Trophoblast cell (in vitro differentiated cells and primary cell): ENCODE measurements around the gene CDC7.
A peak's percentile ranks its signal among the peaks of the same experiment; 100 is the strongest.

ENCODE experiments used
- DNase-seq, 2 donors: peaks; one replicate each; pipeline ENCODE4 v3.0.0-alpha.2; 2016
- H2AFZ ChIP-seq: 2 replicates; pipeline ENCODE4 v1.6.1; 2013; ENCODE audit warnings: low read length, moderate library complexity, mild to moderate bottlenecking; ENCODE audit not compliant: insufficient read depth, poor library complexity
- H2AK5ac ChIP-seq: 2 replicates; pipeline ENCODE4 v1.6.1; 2013; ENCODE audit warnings: mild to moderate bottlenecking, low read length
- H2BK120ac ChIP-seq: 2 replicates; pipeline ENCODE4 v1.6.1; 2013; ENCODE audit warnings: low read length, mild to moderate bottlenecking, moderate library complexity; ENCODE audit not compliant: insufficient read depth, poor library complexity
- H2BK12ac ChIP-seq: 2 replicates; pipeline ENCODE4 v1.6.1; 2013; ENCODE audit warnings: mild to moderate bottlenecking, low read length, moderate library complexity
- H2BK5ac ChIP-seq: 2 replicates; pipeline ENCODE4 v1.6.1; 2013; ENCODE audit warnings: low read length, low read depth, moderate library complexity, mild to moderate bottlenecking; ENCODE audit not compliant: poor library complexity
- H3K14ac ChIP-seq: 2 replicates; pipeline ENCODE4 v1.6.1; 2013; ENCODE audit warnings: mild to moderate bottlenecking, low read length
- H3K18ac ChIP-seq: 2 replicates; pipeline ENCODE4 v1.6.1; 2013; ENCODE audit warnings: mild to moderate bottlenecking, low read length
- H3K23ac ChIP-seq: 2 replicates; pipeline ENCODE4 v1.6.1; 2013; ENCODE audit warnings: low read length
- H3K27ac ChIP-seq: 2 replicates; pipeline ENCODE4 v1.5.1; 2013; ENCODE audit warnings: low read depth, mild to moderate bottlenecking, inconsistent platforms, low read length, moderate library complexity
- H3K27me3 ChIP-seq: 2 replicates; pipeline ENCODE4 v1.6.1; 2013; ENCODE audit warnings: inconsistent platforms, mild to moderate bottlenecking, low read length, moderate library complexity; ENCODE audit not compliant: insufficient read depth
- H3K36me3 ChIP-seq, 2 experiments: 1 replicate in 1 of 2; 2 replicates in 1 of 2; pipeline ENCODE4 v1.6.1; 2013; ENCODE audit warnings: low read length in 2 of 2, mild to moderate bottlenecking in 2 of 2, moderate library complexity in 1 of 2; ENCODE audit not compliant: insufficient read depth in 2 of 2, control insufficient read depth in 1 of 2
- H3K4ac ChIP-seq: 2 replicates; pipeline ENCODE4 v1.6.1; 2013; ENCODE audit warnings: low read depth, mild to moderate bottlenecking, low read length, moderate library complexity
- H3K4me1 ChIP-seq, 2 experiments: 1 replicate in 1 of 2; 2 replicates in 1 of 2; pipeline ENCODE4 v1.6.1; 2013; ENCODE audit warnings: low read length in 2 of 2, mild to moderate bottlenecking in 2 of 2, moderate library complexity in 1 of 2; ENCODE audit not compliant: insufficient read depth in 2 of 2, control insufficient read depth in 1 of 2
- H3K4me2 ChIP-seq: 2 replicates; pipeline ENCODE4 v1.6.1; 2013; ENCODE audit warnings: inconsistent platforms, mild to moderate bottlenecking, low read length, moderate library complexity
- H3K4me3 ChIP-seq: 2 replicates; pipeline ENCODE4 v1.5.1; 2013; ENCODE audit warnings: mild to moderate bottlenecking, low read depth, low read length, inconsistent platforms
- H3K79me1 ChIP-seq: one replicate; pipeline ENCODE4 v1.6.1; 2013; ENCODE audit warnings: low read length
- H3K79me2 ChIP-seq: 2 replicates; pipeline ENCODE4 v1.6.1; 2013; ENCODE audit warnings: low read length, mild to moderate bottlenecking; ENCODE audit not compliant: control insufficient read depth, insufficient read depth, poor library complexity
- H3K9ac ChIP-seq: 2 replicates; pipeline ENCODE4 v1.6.1; 2013; ENCODE audit warnings: mild to moderate bottlenecking, low read length
- H3K9me3 ChIP-seq: 2 replicates; pipeline ENCODE4 v1.6.1; 2013; ENCODE audit warnings: low read depth, mild to moderate bottlenecking, control low read depth, inconsistent platforms, low read length; ENCODE audit not compliant: insufficient read depth
- H4K12ac ChIP-seq: 2 replicates; pipeline ENCODE4 v1.6.1; 2013; ENCODE audit warnings: low read depth, mild to moderate bottlenecking, low read length, moderate library complexity
- H4K8ac ChIP-seq: 2 replicates; pipeline ENCODE4 v1.6.1; 2013; ENCODE audit warnings: low read depth, mild to moderate bottlenecking, low read length, moderate library complexity
- H4K91ac ChIP-seq: one replicate; pipeline ENCODE4 v1.6.1; 2013; ENCODE audit warnings: low read depth, mild to moderate bottlenecking, low read length, moderate library complexity
- WGBS: extraction: QIAGEN DNeasy Blood & Tissue Kit; methylation state at CpG from one replicate; pipeline ENCODE4 v1.1.7; 2013; ENCODE audit warnings: missing lambda C conversion rate; ENCODE audit not compliant: insufficient read length, insufficient coverage; ENCODE audit errors: extremely low coverage; 5-methylcytosine and 5-hydroxymethylcytosine counted together

The CDC7 gene

GRCh38 chr1:91510754-91511153 is 10.1 kb downstream of the CDC7 start:
- Histone ChIP-seq H4K12ac (no peak overlapping the region), H3K27ac (no peak overlapping the region), H4K91ac (no peak overlapping the region), H3K4me2 (no peak overlapping the region), H3K4ac (no peak overlapping the region), H2BK5ac (no peak overlapping the region), H4K8ac (no peak overlapping the region), H2AFZ (no peak overlapping the region), H3K9ac (no peak overlapping the region), H3K9me3 (no peaks in the 10 kb centered on the region), H2BK12ac (no peak overlapping the region), H3K23ac (no peak overlapping the region), H2AK5ac (no peak overlapping the region), H3K4me3 (no peak overlapping the region), H3K79me1 (no peaks in the 10 kb centered on the region), H2BK120ac (no peak overlapping the region), H3K36me3 (peaks cover 3 to 5% of the 10 kb centered on the region in 2 experiments), H3K27me3 (no peaks in the 10 kb centered on the region), H3K18ac (no peak overlapping the region), H3K14ac (no peak overlapping the region), H3K4me1 (no peaks in the 10 kb centered on the region), H3K79me2 (no peaks in the 10 kb centered on the region)
- DNase-seq = no peak
- WGBS = no CpG with 5 or more reads among the region's 1 CpG

DNA sequence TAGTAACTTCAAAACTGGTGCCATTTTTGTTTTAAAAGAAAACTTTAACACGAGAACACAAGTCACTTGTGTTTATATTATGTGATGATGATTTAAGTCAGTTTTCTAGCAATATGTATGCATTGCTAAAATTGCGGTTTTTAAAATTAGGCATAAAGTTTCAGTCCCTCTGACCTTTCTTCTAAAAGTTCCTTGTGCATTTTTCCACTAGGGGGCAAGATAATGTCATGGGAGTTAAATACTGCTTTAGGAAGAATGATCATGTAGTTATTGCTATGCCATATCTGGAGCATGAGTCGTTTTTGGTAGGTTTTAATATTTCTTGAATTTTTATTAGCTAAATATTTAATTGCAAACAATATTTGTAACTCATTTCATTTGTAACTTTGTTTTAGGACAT is 10.7 kb downstream of the CDC7 start:
- Histone ChIP-seq H3K4me1 (no peaks in the 10 kb centered on the region), H4K91ac (no peak overlapping the region), H3K79me1 (no peaks in the 10 kb centered on the region), H3K4me2 (no peak overlapping the region), H3K27ac (no peak overlapping the region), H2AK5ac (no peak overlapping the region), H3K4ac (no peak overlapping the region), H3K23ac (no peak overlapping the region), H2BK12ac (no peak overlapping the region), H3K9ac (no peak overlapping the region), H4K8ac (no peak overlapping the region), H4K12ac (no peak overlapping the region), H3K36me3 (peaks cover 3 to 5% of the 10 kb centered on the region in 2 experiments), H2BK5ac (no peak overlapping the region), H3K79me2 (no peaks in the 10 kb centered on the region), H3K9me3 (no peaks in the 10 kb centered on the region), H2BK120ac (no peak overlapping the region), H3K14ac (no peak overlapping the region), H3K4me3 (no peak overlapping the region), H2AFZ (no peak overlapping the region), H3K18ac (no peak overlapping the region), H3K27me3 (no peaks in the 10 kb centered on the region)
- peak in 1 of 2 donors; percentile 73 for DNase-seq
- WGBS = no CpG with 5 or more reads among the region's 3 CpGs

DNA sequence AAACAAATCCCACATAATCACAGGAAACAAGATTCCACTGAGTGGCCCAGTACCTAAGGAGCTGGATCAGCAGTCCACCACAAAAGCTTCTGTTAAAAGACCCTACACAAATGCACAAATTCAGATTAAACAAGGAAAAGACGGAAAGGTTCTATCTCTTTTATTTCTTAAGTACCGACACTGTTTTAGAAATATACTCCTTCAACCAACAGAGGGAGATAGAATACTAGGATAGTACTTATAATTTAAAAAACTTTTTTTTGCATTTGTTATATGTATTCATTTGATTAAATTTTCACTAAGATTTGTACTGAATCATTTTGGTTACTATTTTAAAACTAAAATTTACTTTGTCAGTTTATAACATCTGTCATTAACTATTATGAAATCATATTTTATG is 12.5 kb downstream of the CDC7 start:
- Histone ChIP-seq H4K12ac (no peak overlapping the region), H3K36me3 (peaks cover 3 to 5% of the 10 kb centered on the region in 2 experiments), H2AFZ (no peak overlapping the region), H3K14ac (no peak overlapping the region), H3K4me1 (no peaks in the 10 kb centered on the region), H3K9me3 (no peaks in the 10 kb centered on the region), H2BK12ac (no peak overlapping the region), H2BK120ac (no peak overlapping the region), H3K9ac (no peak overlapping the region), H3K79me1 (no peaks in the 10 kb centered on the region), H2AK5ac (no peak overlapping the region), H3K79me2 (no peaks in the 10 kb centered on the region), H3K4ac (no peak overlapping the region), H3K27ac (no peak overlapping the region), H3K18ac (no peak overlapping the region), H4K91ac (no peak overlapping the region), H3K27me3 (no peaks in the 10 kb centered on the region), H4K8ac (no peak overlapping the region), H2BK5ac (no peak overlapping the region), H3K4me2 (no peak overlapping the region), H3K4me3 (no peak overlapping the region), H3K23ac (no peak overlapping the region)
- no CpG with 5 or more reads among the region's 2 CpGs for WGBS
- DNase-seq = peak in 1 of 2 donors; percentile 35

GRCh38 chr1:91513706-91514105 is 13.1 kb downstream of the CDC7 start:
- H4K8ac ChIP-seq = no peak overlapping the region
- H3K4me2 ChIP-seq = no peak overlapping the region
- no peak overlapping the region for H3K27ac ChIP-seq
- H4K12ac ChIP-seq = no peak overlapping the region
- no peak overlapping the region for H3K23ac ChIP-seq
- H3K79me2 ChIP-seq = no peaks in the 10 kb centered on the region
- no peak overlapping the region for H3K4me3 ChIP-seq
- no peak overlapping the region for H2AK5ac ChIP-seq
- no peak overlapping the region for H2BK5ac ChIP-seq
- no CpG with 5 or more reads among the region's 1 CpG for WGBS
- no peak overlapping the region for H3K9ac ChIP-seq
- H3K36me3 ChIP-seq = peaks cover 3 to 5% of the 10 kb centered on the region in 2 experiments
- no peak overlapping the region for H2AFZ ChIP-seq
- H3K18ac ChIP-seq = no peak overlapping the region
- H3K4ac ChIP-seq = no peak overlapping the region
- no peak overlapping the region for H3K14ac ChIP-seq
- no peaks in the 10 kb centered on the region for H3K4me1 ChIP-seq
- no peaks in the 10 kb centered on the region for H3K79me1 ChIP-seq
- H3K27me3 ChIP-seq = no peaks in the 10 kb centered on the region
- no peaks in the 10 kb centered on the region for H3K9me3 ChIP-seq
- H2BK120ac ChIP-seq = no peak overlapping the region
- H2BK12ac ChIP-seq = no peak overlapping the region
- no peak overlapping the region for H4K91ac ChIP-seq
- no peak for DNase-seq
